HG03354 (cell line): ENCODE results near the gene UBXN7.
"Not testable (repeated sequence)": the region's sequence is repeated elsewhere in the genome, so short reads cannot be mapped to it uniquely, and the experiment has no call there.

Experiments
- ATAC-seq: cut with Tn5 transposase; IDR thresholded peaks from one replicate; pipeline ENCODE4 v1.9.1; 2021; ENCODE audit warnings: mild to moderate bottlenecking; ENCODE audit not compliant: unreplicated experiment, poor library complexity, severe bottlenecking

UBXN7 gene

DNA sequence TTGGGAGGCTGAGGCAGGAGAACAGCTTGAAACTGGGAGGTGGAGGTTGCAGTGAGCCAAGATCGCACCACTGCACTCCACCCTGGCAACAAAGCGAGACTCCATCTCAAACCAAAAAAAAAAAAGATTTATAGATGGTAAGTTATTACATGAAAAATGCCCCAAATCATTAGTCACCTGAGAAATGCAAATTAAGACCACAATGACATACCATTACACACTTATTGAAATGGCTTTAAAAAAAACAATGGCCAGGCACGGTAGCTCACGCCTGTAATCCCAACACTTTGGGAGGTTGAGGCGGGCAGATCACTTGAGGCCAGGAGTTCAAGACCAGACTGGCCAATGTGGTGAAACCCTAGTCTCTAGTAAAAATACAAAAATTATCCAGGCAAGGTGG lies 10.6 kb downstream of the UBXN7 start:
- ATAC-seq = not testable (repeated sequence)

- ATAC-seq = no peak
These were observed 12.8 kb downstream of the UBXN7 start for GRCh38 chr3:196419386-196419785.

DNA sequence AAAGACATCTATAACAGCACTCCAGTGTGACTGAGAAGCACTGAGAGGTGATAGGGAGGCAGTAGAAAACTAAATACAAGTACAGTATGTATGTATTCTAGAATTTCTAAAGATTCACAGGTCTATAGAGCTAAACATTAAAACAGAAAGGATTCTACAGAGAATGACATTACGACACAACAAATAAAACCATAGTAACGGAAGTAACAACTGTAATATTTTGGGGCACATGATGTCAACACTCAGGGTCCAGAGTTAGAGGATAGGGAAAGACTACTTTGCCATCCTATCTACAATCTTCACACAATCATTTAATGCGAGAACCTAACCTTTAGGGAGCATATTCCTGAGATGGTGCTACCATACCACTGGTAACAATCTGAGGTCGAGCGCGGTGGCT lies 13.6 kb downstream of the UBXN7 start:
- ATAC-seq = no peak

GRCh38 chr3:196414469-196414868 lies 17.8 kb downstream of the UBXN7 start:
- ATAC-seq = no peak

- no peak for ATAC-seq
These were observed 19.5 kb downstream of the UBXN7 start for GRCh38 chr3:196412704-196413103.

DNA sequence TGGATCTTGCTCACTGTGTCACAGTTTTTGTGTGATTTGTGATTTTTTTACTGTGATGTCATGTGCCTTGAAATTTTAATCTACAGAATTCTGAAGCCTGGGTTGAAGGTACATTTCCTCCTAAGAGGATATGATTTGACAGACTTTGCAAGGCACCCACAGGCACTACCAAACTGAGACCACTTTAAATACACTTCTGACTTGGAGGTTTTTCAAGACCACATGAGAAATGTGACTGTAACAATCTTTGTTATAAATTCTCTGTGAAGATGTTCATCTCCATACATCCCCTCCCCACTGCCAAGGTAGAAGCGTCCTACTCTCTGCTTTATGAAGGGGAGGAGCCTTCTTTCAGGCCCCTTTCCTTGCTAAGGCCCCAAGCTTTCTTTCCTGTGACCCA lies 22.8 kb downstream of the UBXN7 start:
- no peak for ATAC-seq

- ATAC-seq = no peak
These were observed 23.5 kb downstream of the UBXN7 start for GRCh38 chr3:196408565-196409300.

- no peak for ATAC-seq
These were observed 25.3 kb downstream of the UBXN7 start for GRCh38 chr3:196406811-196407470.

- ATAC-seq = no peak
These were observed 31.9 kb downstream of the UBXN7 start for GRCh38 chr3:196400331-196400730.

- ATAC-seq = no peak
These were observed 32.7 kb downstream of the UBXN7 start for GRCh38 chr3:196399485-196399945.

DNA sequence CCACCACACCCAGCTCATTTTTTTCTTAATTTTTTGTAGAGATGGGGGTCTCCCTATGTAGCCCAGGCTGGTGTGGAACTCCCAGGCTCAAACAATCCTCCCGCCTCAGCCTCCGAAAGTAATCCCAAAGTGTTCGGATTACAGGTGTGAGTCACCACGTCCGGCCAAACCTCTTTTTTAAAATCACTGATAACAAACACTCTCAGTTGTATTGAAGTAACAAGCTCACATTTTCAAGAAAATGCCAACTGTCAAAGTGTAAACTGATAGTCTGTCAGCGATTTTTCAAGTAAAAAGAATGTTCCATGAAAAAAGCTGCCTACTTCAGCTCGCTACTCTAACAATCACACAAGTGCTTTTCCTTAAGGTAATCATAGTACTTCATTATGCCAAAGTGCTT lies 33.4 kb downstream of the UBXN7 start:
- ATAC-seq = no peak

- no peak for ATAC-seq
These were observed 34.3 kb downstream of the UBXN7 start for GRCh38 chr3:196397941-196398340.

DNA sequence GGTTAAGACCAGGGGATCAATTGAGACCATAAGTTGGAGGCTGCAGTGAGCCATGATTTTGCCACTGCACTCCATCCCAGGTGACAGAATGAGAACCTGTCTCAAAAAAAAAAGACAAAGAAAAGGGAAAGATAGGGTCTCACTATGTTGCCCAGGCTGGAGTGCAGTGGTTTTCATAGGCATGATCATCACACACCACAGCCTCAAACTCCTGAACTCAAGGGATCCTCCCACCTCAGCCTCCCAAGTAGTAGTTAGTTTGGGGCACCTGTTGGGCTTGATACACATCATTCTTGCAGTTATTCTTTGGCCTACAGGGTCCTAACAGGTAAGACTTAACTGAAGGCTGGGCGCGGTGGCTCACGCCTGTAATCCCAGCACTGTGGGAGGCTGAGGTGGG lies 42.1 kb downstream of the UBXN7 start:
- no peak for ATAC-seq

DNA sequence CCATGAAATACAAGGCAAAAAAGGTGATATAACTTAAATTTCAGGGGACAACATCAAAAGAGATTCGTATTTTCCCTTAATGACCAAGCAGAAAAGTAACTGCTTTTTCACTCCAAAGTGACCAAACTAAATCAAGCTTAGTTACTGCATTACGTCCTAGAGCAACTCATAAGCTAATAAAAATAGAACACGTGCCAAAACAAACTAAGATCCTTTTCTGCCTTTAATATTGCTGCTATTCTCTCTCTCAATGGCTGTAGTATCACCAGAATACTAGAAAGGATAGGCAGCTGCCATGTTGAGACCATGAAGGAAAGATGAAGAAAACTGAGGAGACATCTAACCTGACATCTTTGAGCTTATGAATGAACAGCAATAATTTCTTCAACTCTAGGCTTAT lies 43.3 kb downstream of the UBXN7 start:
- ATAC-seq = no peak

DNA sequence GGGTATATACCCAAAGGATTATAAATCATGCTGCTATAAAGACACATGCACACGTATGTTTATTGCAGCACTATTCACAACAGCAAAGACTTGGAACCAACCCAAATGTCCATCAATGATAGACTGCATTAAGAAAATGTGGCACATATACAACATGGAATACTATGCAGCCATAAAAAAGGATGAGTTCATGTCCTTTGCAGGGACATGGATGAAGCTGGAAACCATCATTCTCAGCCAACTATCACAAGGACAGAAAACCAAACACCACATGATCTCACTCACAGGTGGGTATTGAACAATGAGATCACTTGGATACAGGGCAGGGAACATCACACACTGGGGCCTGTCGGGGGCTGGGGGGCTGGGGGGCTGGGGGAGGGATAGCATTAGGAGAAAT lies 44.3 kb downstream of the UBXN7 start:
- ATAC-seq = not testable (repeated sequence)

DNA sequence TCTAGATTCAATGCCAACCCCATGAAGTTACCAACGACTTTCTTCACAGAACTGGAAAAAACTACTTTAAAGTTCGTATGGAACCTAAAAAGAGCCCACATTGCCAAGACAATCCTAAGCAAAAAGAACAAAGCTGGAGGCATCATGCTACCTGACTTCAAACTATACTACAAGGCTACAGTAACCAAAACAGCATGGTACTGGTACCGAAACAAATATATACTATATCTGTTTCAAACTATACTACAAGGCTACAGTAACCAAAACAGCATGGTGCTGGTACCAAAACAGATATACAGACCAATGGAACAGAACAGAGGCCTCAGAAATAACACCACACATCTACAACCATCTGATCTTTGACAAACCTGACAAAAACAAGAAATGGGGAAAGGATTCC lies 45.4 kb downstream of the UBXN7 start:
- not testable (repeated sequence) for ATAC-seq

DNA sequence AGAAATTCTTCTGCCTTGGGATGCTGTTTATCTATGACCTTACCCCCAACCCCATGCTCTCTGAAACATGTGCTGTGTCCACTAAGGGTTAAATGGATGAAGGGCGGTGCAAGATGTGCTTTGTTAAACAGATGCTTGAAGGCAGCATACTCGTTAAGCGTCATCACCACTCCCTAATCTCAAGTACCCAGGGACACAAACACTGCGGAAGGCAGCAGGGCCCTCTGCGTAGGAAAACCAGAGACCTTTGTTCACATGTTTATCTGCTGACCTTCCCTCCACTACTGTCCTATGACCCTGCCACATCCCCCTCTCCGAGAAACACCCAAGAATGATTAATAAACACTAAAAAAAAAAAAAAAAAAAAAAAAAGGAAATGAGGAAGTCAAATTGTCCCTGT lies 46.2 kb downstream of the UBXN7 start:
- not testable (repeated sequence) for ATAC-seq

GRCh38 chr3:196385446-196385845 lies 46.8 kb downstream of the UBXN7 start:
- not testable (repeated sequence) for ATAC-seq

DNA sequence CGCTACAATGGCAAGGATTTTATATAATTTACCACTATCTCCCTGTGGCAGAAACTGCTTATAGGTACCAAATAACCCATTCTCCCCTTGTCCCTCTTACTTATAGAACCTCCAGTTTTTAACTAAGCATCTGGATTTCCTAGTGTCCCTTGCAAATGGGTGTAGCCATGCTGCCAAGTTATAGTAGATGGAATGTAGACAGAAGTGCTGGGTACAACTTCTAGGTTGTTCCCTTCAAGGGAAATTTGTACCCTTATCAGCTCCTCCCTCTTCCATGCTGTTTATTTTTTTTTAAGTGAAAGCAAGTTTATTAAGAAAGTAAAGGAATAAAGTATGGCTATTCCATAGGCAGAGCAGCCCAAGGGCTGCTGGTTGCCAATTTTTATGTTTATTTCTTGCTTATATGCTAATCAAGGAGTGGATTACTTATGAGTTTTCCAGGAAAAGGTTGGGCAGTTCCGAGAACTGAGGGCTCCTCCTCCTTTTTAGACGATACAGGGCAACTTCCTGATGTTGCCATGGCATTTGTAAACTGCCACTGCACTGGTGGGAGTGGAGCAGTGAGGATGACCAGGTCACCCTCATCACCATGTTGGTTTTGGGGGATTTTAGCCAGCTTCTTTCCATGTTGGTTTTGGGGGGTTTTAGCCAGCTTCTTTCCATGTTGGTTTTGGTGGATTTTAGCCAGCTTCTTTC lies 53.9 kb downstream of the UBXN7 start:
- ATAC-seq = no peak

DNA sequence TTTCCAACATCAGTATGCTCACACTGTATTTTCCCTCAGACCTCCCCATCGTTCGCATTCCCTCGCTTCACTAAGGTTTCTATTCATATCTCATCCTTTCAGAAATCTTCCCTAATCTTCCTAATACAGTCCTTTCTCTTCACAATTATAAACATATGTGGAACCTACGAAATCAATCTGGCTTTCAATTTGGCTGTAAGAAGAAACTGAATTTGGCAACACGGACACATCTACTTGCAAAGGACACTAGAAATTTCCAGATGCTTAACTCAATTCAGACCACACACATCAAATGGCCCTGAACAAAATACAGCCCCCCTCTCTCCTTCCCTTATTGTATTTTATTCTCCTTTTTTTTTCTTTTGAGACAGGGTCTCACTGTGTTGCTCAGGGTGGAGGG lies 54.9 kb downstream of the UBXN7 start:
- ATAC-seq = no peak

GRCh38 chr3:196365736-196366135 lies 66.5 kb downstream of the UBXN7 start:
- no peak for ATAC-seq
